Inflammatory macrophage treated with lipopolysaccharide for 1 hour (primary cell): ENCODE measurements around the gene PARP11.

Experiments used
- DNase-seq, 2 donors: peaks; one replicate each; pipeline ENCODE4 v3.0.0-alpha.2; 2020 to 2022

PARP11 gene, protein sequence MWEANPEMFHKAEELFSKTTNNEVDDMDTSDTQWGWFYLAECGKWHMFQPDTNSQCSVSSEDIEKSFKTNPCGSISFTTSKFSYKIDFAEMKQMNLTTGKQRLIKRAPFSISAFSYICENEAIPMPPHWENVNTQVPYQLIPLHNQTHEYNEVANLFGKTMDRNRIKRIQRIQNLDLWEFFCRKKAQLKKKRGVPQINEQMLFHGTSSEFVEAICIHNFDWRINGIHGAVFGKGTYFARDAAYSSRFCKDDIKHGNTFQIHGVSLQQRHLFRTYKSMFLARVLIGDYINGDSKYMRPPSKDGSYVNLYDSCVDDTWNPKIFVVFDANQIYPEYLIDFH

GRCh38 chr12:3872800-3873636, at the start of gene PARP11:
PARP11 (minus strand) TSS chr12:3873399; CDS start chr12:3873229, 170 bp downstream.
- peak; percentile 96 to 98 for DNase-seq

DNA sequence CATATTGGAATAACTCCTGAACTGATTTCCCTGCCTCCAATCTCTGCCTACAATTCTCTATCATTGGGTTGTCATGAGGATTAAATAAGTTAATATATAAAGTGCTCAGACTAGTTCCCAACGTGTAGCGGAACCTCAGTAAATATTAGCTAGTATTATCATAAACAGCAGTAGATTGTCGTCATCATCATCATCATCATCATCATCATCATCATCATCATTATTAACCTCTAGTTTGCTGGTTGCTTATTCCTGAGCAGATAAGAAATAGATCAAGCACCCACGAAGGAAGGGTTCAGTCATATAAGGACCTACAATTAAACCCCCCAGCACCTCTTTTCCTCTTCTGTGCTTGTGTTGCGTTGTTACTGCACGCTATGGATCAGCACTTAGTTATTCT, 48.8 kb upstream of the PARP11 start:
- no peak for DNase-seq

DNA sequence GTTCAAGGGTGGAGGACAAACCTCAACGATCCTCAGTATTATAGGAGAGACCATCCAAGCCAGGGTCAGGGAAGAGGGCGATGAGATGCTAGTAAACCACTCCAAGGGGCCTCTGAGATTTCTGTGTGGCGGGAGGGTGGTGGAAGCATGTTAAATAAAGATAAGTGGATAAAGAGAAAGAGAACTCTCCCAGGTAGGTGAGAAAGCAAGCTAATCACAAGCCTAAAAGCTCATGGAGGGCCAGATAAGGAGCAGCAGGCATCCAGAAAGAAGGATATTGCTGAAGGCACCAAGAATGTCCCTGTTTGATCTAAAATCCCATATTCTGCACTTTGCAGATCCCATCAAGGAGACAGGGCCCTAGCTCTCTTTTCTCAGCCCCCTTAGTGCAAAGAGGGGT, 48.3 kb upstream of the PARP11 start:
- no peak for DNase-seq

GRCh38 chr12:3921151-3921471, 47.9 kb upstream of the PARP11 start:
- DNase-seq, result no peak

DNA sequence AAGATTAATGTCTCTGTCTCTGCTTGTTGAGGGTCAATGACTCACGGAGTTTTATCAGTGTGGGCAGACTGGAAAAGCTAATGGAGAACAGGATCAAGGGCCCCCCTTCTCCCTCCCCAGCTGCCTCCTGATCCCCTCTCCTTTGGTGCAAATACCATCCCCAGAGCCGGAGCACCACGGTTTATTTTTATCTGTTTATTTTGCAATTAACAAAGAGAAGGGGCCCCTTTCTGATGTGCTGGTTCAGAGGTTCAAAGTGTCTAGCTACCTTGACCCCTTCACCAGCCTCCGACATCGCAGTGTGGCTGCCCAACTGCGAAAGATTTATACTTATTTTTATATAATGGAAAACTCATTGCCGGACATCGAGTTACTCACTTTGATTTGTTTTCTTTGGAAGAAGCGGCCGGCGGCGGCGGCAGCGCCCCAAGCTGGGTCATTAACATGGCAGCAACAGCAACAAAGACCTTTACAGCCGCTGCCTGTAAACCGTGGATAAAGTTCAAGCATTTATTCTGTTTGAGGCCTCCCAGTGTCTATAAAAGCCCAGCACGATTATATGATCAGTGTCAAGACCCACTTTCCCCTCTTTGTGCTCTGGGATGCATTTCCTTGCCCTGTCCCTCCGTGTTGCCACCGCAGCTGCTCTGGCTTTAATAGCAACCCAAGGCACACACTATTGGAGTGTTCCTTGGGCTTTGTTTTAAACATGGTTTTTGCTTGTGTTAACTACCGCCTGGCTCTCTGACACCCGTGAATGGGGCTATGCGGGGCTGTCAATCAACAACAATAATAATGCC, 47.4 kb upstream of the PARP11 start:
- no peak for DNase-seq

DNA sequence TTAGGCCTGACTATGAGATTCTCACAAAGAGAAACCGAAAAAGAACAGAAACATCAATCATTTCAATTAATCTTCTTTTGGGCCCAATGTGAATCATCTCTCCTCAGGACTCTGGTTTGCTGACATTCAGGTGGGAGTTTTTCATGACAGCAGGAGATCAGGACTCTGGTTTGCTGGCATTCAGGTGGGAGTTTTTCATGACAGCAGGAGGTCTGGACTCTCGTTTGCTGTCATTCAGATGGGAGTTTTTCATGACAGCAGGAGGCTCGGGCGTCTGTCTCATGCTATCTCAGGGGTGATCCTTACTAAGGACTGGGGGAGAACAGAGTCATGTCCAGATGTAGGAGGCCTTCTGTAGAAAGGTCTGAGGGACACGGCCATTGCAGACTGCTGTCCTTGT, 40.1 kb upstream of the PARP11 start:
- no peak for DNase-seq

GRCh38 chr12:3912863-3913262, 39.7 kb upstream of the PARP11 start:
- no peak for DNase-seq

- DNase-seq, result peak; percentile 11 to 47
Measured at GRCh38 chr12:3911409-3911808, 38.2 kb upstream of the PARP11 start.

DNA sequence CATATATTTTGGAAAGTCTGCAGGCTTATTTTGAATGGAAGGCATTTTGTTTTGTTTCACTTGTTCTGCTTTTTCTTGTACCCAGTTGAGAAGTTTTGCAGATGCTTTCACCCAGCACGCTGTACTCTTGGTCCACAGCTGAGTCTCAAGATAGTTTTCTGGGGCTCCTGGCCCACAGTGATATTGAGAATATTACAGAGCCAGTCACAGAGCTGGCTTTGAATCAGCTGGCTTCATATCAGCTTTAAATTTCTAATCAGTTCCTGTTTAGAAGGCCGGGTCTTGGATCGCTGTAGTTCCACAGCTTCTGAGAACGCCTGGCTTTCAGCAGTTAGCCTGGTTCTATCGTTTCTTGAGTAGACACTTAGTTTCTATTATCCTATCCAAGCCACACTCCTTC, 32.5 kb upstream of the PARP11 start:
- DNase-seq, result no peak

DNA sequence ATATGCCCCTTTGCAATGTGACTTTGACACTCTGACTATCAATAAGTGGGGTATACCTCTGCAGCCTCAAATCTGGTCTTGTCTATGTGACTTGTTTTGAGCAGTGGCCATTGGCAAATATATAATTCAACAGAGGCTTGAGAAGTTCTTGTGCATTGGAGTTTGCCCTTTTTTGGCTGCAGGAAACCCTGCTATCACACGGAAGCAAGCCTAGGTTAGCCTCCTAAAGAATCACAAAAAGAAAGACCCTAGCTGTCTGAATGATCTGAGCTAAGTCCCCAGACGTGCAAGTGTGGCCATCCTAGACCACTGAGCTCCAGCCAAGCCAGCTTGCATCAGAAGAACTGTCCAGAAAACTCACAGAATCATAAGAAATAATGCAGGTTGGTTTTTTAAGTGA, 31.8 kb upstream of the PARP11 start:
- no peak for DNase-seq

- no peak for DNase-seq
Measured at GRCh38 chr12:3902921-3903320, 29.7 kb upstream of the PARP11 start.

- DNase-seq, result no peak
Measured at GRCh38 chr12:3901116-3901515, 27.9 kb upstream of the PARP11 start.

- no peak for DNase-seq
Measured at GRCh38 chr12:3898756-3899155, 25.6 kb upstream of the PARP11 start.

DNA sequence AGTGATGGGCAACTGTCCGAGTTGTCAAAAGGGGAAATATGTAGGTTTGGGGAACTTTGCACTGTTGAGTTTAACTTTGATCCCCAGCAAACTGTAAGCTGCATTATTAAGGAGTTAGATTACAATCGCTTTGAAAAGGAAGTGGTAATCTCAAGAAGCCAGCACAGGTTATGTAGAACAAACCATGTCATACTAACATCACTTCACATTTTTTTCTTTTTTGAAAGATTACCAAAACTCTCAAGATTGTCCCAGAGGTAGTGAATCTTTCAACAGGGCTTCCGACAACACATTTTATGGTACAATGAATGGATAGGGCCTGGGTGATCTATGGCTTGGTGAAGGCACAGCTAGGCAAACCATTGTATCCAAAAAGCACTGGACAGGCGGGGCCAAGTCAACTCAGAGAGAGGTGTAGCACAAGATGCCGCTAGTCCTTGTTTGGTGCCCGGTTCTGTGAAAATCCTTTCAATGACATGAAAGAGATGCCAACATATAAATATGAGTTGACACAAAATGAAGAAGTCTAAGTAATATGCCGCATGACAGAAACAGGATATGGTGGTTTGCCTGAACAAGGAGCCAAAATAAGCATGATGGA, 24.3 kb upstream of the PARP11 start:
- DNase-seq, result peak; percentile 37 to 42

DNA sequence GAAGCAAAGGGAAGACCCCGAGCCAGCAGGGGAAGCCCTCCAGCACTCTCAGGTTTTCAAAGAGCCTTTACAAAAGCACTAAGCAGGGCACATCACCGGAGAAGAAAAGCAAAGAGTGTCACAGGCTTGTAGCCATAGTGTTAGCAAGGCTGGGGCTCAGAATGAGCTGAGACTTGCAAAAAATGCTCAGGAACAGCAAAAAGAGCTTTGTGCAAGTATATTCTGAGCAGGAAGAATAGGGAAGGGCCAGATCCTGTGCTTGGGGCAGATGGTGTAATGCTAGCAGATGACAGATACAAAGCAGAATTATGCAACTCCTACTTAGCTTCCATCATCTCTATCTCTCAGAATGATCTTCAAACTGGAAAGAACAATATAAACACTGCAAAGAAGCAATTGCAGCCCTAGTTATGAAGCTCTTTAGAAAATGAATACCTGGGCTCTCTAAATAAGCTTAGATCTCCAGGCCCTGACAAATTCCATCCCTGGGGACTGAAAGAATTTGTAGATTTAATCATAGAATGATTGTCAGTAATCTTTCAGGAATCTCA, 23.7 kb upstream of the PARP11 start:
- DNase-seq, result peak; percentile 79 to 89

GRCh38 chr12:3896356-3896755, 23.2 kb upstream of the PARP11 start:
- peak in 1 of 2 donors; percentile 18 for DNase-seq

GRCh38 chr12:3892631-3893030, 19.4 kb upstream of the PARP11 start:
- no peak for DNase-seq

- no peak for DNase-seq
Measured at GRCh38 chr12:3891201-3891600, 18.0 kb upstream of the PARP11 start.

DNA sequence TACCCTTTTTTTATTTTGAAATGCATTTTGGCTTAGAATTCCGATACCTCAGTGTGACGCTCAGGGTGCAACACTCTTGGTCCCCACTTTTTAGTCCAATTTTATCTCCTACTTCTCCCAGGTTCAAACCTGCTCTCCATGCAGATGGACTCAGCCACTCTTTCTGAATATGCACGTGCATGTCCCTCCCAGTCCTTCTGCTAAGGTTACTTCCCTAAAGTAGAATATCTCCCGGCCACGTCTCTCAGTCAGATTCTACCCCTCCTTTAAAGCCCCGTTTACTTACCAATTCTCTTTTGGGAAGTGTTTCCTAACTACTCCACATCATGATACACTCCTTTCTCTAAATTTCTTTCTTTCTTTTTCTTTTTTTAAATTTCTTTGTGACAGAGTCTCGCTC, 15.5 kb upstream of the PARP11 start:
- DNase-seq, result peak in 1 of 2 donors; percentile 23

GRCh38 chr12:3885277-3886094, 12.3 kb upstream of the PARP11 start:
- peak; percentile 38 to 81 for DNase-seq

DNA sequence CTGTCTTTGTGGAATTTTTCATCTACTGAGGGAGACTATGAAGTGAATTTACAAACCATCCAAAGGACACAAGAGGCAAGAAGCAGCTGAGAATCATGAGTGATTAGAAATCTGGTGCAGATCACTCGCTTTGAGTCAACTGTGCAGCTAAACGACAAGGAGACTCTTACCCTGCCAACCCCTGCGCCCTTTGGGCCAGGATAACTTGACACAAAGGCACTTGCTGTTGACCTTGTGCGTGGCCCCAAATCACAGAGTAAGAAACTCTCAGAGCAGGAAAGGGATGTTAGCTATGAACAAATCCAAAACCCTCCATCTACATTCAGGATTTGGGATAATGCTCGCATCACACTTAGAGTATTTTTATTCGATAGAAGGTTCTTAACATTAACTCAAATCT, 11.5 kb upstream of the PARP11 start:
- no peak for DNase-seq
